Endothelial cell of umbilical vein (primary cell): ENCODE measurements around the gene WDTC1.

Source experiments
- POLR2A ChIP-seq: IDR thresholded peaks from 2 replicates; pipeline ENCODE4 v1.6.1; 2012; ENCODE audit warnings: low read depth, mild to moderate bottlenecking, control low read depth, low read length
- TF ChIP-seq, protein P1 (sequence below), 2 donors: IDR thresholded peaks; 1 replicate in 1 of 2; 2 replicates in 1 of 2; pipeline ENCODE4 v1.5.1; 2011; ENCODE audit warnings: low read length in 2 of 2, mild to moderate bottlenecking in 2 of 2, moderate library complexity in 2 of 2, control low read depth in 1 of 2, inconsistent platforms in 1 of 2, low read depth in 1 of 2; ENCODE audit not compliant: insufficient read depth in 1 of 2; ENCODE audit errors: extremely low read depth in 1 of 2

DNA sequence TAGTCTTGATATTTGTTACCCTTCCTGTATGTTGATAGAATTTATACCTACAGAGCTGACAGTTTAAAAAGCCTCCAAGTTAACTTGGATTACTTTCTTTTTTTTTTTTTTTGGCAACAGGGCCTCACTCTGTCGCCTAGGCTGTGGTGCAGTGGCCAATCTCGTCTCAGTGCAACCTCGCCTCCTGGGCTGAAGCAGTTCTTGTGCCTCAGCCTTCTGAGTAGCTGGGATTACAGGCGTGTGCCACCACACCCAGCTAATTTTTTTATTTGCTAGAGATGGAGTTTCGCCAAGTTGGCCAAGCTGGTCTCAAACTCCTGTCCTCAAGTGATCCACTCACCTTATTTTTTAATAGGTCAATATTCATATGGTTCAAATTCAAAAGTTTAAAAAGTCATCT is 32.7 kb downstream of the WDTC1 start:
- TF ChIP-seq, protein P1, sequence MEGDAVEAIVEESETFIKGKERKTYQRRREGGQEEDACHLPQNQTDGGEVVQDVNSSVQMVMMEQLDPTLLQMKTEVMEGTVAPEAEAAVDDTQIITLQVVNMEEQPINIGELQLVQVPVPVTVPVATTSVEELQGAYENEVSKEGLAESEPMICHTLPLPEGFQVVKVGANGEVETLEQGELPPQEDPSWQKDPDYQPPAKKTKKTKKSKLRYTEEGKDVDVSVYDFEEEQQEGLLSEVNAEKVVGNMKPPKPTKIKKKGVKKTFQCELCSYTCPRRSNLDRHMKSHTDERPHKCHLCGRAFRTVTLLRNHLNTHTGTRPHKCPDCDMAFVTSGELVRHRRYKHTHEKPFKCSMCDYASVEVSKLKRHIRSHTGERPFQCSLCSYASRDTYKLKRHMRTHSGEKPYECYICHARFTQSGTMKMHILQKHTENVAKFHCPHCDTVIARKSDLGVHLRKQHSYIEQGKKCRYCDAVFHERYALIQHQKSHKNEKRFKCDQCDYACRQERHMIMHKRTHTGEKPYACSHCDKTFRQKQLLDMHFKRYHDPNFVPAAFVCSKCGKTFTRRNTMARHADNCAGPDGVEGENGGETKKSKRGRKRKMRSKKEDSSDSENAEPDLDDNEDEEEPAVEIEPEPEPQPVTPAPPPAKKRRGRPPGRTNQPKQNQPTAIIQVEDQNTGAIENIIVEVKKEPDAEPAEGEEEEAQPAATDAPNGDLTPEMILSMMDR (IDR thresholded peaks at IDR 0.05; ENCODE audit: extremely low read depth in 1 of 2, insufficient read depth in 1 of 2, low read depth in 1 of 2, low read length in 2 of 2) = no peak
- no peak for TF ChIP-seq POLR2A
